ENCODE data around the gene TNFRSF13B.

The TNFRSF13B gene

DNA sequence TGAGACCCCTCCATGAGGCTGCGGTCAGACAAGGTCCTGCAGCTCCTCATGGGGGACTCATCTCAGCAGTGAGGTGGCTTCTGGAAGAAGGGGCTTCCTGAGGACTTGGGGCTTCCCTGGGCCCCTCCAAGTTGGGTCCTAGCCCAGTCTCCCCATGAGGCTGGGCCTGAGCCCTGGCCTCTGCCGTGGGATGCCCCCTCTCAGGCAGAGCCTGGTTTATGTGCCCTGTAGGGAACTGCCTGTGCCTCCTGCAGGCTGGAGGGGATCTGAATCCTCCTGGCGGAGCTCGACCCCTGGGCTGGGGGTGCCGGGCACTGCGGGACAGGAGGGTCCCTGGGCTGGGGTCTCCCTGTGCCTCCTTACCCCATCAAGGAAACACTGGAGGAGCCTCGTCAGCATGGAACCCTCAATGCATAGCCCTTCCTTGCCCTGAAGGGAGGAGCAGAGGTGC, 45.8 kb downstream of the TNFRSF13B start:
- DNase-seq (ENCODE audit: low read depth): no peak
- H3K4me3 ChIP-seq (ENCODE audit: low read depth, low read length): no peak overlapping the region
- TF ChIP-seq MAX (IDR thresholded peaks at IDR 0.05; ENCODE audit: low read depth, low read length) (no peak), POLR2A (IDR thresholded peaks at IDR 0.05; ENCODE audit: extremely low read depth, insufficient read length) (no peak), MYC (IDR thresholded peaks at IDR 0.05; ENCODE audit: low read depth, low read length) (no peak), CTCF (IDR thresholded peaks at IDR 0.05; ENCODE audit: low read depth, low read length) (no peak)

GRCh38 chr17:16925461-16926060, 46.4 kb downstream of the TNFRSF13B start:
- no peak for TF ChIP-seq CTCF (IDR thresholded peaks at IDR 0.05; ENCODE audit: low read depth, low read length)
- TF ChIP-seq POLR2A (IDR thresholded peaks at IDR 0.05; ENCODE audit: extremely low read depth, insufficient read length): no peak
- TF ChIP-seq MYC (IDR thresholded peaks at IDR 0.05; ENCODE audit: low read depth, low read length): no peak
- no peak for TF ChIP-seq MAX (IDR thresholded peaks at IDR 0.05; ENCODE audit: low read depth, low read length)
- H3K4me3 ChIP-seq (ENCODE audit: low read depth, low read length): no peak overlapping the region
- no peak for DNase-seq (ENCODE audit: low read depth)

DNA sequence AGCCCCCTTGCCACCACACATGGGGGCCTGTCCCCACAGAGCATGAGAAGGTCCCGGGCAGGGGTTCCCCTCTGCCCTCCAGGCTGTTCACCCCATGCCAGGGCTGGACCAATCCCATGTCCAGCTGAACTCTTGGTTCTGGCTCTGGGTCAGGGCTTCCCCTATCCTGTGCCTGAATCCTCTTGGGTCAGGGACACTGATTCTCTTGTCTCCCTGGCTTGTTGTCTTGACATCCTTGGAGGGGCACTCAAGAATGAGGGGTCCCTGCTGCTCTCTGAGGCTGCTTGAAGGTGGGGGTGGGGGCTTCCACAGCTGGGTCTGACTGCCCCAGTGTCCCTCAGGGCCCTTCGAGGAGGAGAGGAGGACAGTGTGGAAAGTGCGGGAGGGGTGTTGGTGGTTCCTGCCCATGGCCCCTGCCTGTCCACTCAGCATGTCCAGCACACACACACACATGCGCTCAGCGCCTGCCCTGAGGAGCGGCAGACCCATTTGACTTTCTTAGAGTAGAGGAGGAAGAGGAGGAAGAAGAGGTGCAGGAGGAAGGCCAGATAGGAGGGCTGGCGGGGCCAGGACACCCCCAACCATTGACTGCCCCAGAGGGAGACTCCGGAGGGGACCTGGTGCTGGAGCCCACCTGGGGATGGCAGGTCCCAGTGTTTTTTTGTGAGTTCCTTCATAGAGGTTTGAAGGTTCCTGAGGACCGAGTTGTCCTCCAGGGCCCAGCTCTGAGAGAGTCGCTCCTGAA, 47.0 kb downstream of the TNFRSF13B start:
- TF ChIP-seq MAX (IDR thresholded peaks at IDR 0.05; ENCODE audit: low read depth, low read length): no peak
- no peak for TF ChIP-seq MYC (IDR thresholded peaks at IDR 0.05; ENCODE audit: low read depth, low read length)
- no peak for TF ChIP-seq CTCF (IDR thresholded peaks at IDR 0.05; ENCODE audit: low read depth, low read length)
- no peak for TF ChIP-seq POLR2A (IDR thresholded peaks at IDR 0.05; ENCODE audit: extremely low read depth, insufficient read length)
- DNase-seq (ENCODE audit: low read depth): no peak

DNA sequence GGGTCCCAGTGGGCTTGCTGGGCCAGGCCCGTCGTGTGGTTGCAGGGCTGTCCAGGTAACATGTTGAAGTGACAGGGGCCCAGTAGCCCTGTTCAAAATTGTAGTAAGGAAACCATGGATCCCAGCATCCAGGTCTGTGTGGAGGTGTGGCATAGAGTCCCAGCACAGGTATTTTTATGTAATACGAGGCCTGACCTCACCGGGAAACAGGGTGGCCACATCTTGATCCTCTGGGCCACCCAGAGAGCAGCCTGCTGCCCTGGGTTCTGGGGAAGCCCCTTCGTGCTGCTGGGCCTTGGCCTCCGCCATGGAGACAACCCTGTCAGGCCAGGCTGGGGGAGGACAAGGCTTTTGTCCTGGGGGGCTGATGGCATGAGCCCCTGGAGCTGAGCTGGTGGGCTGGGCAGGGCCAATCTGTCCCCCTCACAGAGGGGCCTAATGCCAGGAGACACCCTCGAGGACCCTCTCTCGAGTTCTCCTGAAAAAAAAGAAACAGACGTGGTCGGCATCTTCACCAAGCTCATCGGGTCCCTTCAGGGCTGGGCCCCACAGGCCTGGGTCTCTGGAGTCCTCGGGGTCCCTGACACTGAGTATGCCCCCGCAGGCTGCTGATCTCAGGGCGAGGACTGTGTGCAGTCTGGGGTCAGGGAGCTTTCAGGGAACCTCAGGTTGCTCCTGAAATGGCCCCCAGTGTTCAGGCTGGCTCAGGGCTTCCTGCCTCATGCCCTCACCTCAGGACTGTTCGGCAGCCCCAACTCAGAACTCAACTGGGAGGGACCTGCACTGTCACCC, 47.8 kb downstream of the TNFRSF13B start:
- TF ChIP-seq MAX (IDR thresholded peaks at IDR 0.05; ENCODE audit: low read depth, low read length) (no peak), CTCF (IDR thresholded peaks at IDR 0.05; ENCODE audit: low read depth, low read length) (no peak), POLR2A (IDR thresholded peaks at IDR 0.05; ENCODE audit: extremely low read depth, insufficient read length) (no peak), MYC (IDR thresholded peaks at IDR 0.05; ENCODE audit: low read depth, low read length) (no peak)
- DNase-seq (ENCODE audit: low read depth): no peak
- no peak overlapping the region for H3K4me3 ChIP-seq (ENCODE audit: low read depth, low read length)

More for the DNA sequence above, 47.0 kb downstream of the TNFRSF13B start:
- H3K4me3 ChIP-seq (ENCODE audit: low read depth, low read length): no peak overlapping the region

DNA sequence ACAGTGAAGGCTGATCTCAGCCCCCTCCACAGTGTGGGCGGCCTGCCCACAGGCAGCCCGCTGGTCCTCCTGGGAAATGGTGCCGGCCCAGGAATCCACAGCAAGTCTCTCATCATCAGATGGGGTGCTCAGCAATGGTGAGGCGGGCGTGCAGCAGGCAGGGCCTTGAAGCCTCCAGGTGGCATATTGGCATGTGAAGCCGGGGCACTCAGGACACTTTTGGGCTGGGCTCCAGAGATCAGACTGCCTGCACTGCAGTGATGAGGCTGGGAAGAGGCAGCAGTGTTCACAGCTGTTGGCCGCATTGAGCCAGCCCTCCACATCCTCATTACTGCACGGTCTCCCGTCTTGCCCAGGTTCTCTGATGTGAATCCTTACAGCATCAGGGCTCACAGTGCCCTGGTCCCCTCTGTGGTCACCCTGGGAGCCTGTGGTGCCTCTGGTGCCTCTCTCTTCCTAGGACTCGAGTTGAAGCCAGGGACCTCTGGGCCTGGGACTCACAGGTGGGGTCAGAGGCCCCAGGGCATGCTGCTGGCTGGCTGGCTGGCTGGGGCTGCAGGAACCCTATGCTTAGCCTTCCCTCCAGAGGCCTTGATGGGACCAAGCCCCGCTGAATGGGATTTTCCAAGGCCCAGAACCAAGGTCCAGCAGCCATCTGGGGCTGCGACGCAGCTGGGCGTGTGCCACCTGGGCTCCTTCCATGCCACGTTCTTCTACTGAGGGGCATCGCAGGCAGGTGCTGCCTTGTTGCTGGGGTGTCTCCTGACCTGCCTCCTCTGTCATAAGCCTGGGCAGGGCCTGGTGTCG, 48.6 kb downstream of the TNFRSF13B start:
- TF ChIP-seq POLR2A (IDR thresholded peaks at IDR 0.05; ENCODE audit: extremely low read depth, insufficient read length) (no peak), CTCF (IDR thresholded peaks at IDR 0.05; ENCODE audit: low read depth, low read length) (no peak), MYC (IDR thresholded peaks at IDR 0.05; ENCODE audit: low read depth, low read length) (no peak), MAX (IDR thresholded peaks at IDR 0.05; ENCODE audit: low read depth, low read length) (no peak)
- no peak overlapping the region for H3K4me3 ChIP-seq (ENCODE audit: low read depth, low read length)
- no peak for DNase-seq (ENCODE audit: low read depth)
